Endothelial cell of umbilical vein (primary cell): ENCODE data around the gene MED12.

Source experiments
- EZH2 ChIP-seq: IDR thresholded peaks from 2 replicates; pipeline ENCODE4 v1.6.1; 2012; ENCODE audit warnings: borderline replicate concordance, low read depth, mild to moderate bottlenecking, moderate library complexity, low read length, inconsistent platforms; ENCODE audit not compliant: severe bottlenecking
- GATA2 ChIP-seq: IDR thresholded peaks from 2 replicates; pipeline ENCODE4 v1.7.0; 2011; ENCODE audit warnings: low read depth, mild to moderate bottlenecking, moderate library complexity, mixed read lengths, low read length; ENCODE audit not compliant: insufficient read length, insufficient read depth
- JUN ChIP-seq: IDR thresholded peaks from 2 replicates; pipeline ENCODE4 v1.6.1; 2011; ENCODE audit warnings: borderline replicate concordance, low read depth; ENCODE audit not compliant: insufficient read length, insufficient read depth
- MAX ChIP-seq: IDR thresholded peaks from 2 replicates; pipeline ENCODE4 v1.6.1; 2011; ENCODE audit not compliant: insufficient read depth, insufficient read length
- MYC ChIP-seq: IDR thresholded peaks from one replicate; pipeline ENCODE4 v1.6.1; 2011; ENCODE audit warnings: mild to moderate bottlenecking, low read depth, low read length
- POLR2A ChIP-seq: IDR thresholded peaks from 2 replicates; pipeline ENCODE4 v1.6.1; 2012; ENCODE audit warnings: low read depth, mild to moderate bottlenecking, control low read depth, low read length
- POLR2AphosphoS5 ChIP-seq: IDR thresholded peaks from 2 replicates; pipeline ENCODE4 v1.6.1; 2012; ENCODE audit warnings: low read depth, mild to moderate bottlenecking, control low read depth, low read length, moderate library complexity; ENCODE audit not compliant: insufficient read depth
- TF ChIP-seq, protein P1 (sequence below), 2 donors: IDR thresholded peaks; 1 replicate in 1 of 2; 2 replicates in 1 of 2; pipeline ENCODE4 v1.5.1; 2011; ENCODE audit warnings: low read length in 2 of 2, mild to moderate bottlenecking in 2 of 2, moderate library complexity in 2 of 2, control low read depth in 1 of 2, inconsistent platforms in 1 of 2, low read depth in 1 of 2; ENCODE audit not compliant: insufficient read depth in 1 of 2; ENCODE audit errors: extremely low read depth in 1 of 2

DNA sequence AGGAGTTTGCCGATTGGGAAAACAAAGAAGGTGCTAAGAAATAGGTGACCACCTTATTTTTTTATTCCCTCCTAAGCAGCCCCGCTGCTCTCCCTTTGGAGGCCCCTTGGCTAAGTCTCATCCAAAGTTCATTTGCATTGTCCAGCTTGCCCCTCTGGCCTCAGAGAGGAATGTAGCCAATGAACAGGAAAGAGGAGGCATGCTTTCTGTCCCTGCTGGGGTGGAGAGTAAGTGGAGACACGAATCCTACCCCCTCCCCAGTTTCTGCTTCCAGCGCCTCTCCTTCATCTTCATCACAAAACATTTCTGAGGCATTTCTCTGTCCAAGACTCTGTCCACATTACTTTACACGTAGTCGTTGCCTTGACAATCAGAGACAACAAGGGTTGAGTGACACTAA is 64.9 kb downstream of the MED12 start:
- TF ChIP-seq, protein P1, sequence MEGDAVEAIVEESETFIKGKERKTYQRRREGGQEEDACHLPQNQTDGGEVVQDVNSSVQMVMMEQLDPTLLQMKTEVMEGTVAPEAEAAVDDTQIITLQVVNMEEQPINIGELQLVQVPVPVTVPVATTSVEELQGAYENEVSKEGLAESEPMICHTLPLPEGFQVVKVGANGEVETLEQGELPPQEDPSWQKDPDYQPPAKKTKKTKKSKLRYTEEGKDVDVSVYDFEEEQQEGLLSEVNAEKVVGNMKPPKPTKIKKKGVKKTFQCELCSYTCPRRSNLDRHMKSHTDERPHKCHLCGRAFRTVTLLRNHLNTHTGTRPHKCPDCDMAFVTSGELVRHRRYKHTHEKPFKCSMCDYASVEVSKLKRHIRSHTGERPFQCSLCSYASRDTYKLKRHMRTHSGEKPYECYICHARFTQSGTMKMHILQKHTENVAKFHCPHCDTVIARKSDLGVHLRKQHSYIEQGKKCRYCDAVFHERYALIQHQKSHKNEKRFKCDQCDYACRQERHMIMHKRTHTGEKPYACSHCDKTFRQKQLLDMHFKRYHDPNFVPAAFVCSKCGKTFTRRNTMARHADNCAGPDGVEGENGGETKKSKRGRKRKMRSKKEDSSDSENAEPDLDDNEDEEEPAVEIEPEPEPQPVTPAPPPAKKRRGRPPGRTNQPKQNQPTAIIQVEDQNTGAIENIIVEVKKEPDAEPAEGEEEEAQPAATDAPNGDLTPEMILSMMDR (IDR thresholded peaks at IDR 0.05; ENCODE audit: extremely low read depth in 1 of 2, insufficient read depth in 1 of 2, low read depth in 1 of 2, low read length in 2 of 2) = no peak
- TF ChIP-seq POLR2AphosphoS5 = no peak
- no peak for TF ChIP-seq POLR2A
- no peak for TF ChIP-seq EZH2
- no peak for TF ChIP-seq GATA2
- TF ChIP-seq MAX = no peak
- TF ChIP-seq MYC = no peak
- no peak for TF ChIP-seq JUN
